ENCODE results near the gene IL25. TPM values are rescaled to one million over a fixed set of nuclear protein-coding genes. Genes with fewer than 3 reads are reported as not detected.

Gene IL25
- total and polyA plus RNA-seq, 2 of the 13 experiments (the other 11 are each of a cell fraction or from before 2014, with no cell fraction given): not detected

DNA sequence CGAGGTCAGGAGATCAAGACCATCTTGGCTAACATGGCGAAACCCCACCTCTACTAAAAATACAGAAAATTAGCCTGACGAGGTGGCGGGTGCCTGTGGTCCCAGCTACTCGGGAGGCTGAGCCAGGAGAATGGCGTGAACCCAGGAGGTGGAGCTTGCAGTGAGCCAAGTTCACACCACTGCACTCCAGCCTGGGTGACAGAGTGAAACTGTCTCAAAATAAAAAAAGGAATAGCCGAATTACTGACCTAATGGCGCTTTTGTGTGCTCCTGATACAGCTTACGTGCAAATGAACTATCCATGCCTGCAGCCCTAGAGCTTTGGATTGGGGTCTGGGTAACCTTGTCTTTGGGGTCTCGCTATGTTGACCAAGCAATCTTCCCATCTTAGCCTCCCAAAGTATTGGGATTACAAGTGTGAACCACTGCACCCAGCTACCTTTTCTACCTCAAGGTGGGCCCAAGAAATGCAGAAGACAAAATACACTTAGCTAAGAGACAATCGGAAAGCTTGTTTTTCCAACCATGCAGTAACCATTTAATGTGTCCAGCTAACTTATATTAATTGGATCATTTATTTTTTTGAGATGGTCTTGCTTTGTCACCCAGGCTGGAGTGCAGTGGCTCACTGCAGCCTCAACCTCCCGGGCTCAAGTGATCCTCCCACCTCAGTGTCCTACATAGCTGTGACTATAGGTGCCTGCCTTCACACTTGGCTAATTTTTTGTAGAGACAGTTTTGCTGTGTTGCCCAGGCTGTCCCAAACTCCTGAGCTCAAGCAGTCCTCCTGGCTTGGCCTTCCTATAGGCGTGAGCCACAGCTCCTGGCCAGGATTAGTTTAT is 45.9 kb upstream of the IL25 start (continued):
- TF ChIP-seq, protein P1, sequence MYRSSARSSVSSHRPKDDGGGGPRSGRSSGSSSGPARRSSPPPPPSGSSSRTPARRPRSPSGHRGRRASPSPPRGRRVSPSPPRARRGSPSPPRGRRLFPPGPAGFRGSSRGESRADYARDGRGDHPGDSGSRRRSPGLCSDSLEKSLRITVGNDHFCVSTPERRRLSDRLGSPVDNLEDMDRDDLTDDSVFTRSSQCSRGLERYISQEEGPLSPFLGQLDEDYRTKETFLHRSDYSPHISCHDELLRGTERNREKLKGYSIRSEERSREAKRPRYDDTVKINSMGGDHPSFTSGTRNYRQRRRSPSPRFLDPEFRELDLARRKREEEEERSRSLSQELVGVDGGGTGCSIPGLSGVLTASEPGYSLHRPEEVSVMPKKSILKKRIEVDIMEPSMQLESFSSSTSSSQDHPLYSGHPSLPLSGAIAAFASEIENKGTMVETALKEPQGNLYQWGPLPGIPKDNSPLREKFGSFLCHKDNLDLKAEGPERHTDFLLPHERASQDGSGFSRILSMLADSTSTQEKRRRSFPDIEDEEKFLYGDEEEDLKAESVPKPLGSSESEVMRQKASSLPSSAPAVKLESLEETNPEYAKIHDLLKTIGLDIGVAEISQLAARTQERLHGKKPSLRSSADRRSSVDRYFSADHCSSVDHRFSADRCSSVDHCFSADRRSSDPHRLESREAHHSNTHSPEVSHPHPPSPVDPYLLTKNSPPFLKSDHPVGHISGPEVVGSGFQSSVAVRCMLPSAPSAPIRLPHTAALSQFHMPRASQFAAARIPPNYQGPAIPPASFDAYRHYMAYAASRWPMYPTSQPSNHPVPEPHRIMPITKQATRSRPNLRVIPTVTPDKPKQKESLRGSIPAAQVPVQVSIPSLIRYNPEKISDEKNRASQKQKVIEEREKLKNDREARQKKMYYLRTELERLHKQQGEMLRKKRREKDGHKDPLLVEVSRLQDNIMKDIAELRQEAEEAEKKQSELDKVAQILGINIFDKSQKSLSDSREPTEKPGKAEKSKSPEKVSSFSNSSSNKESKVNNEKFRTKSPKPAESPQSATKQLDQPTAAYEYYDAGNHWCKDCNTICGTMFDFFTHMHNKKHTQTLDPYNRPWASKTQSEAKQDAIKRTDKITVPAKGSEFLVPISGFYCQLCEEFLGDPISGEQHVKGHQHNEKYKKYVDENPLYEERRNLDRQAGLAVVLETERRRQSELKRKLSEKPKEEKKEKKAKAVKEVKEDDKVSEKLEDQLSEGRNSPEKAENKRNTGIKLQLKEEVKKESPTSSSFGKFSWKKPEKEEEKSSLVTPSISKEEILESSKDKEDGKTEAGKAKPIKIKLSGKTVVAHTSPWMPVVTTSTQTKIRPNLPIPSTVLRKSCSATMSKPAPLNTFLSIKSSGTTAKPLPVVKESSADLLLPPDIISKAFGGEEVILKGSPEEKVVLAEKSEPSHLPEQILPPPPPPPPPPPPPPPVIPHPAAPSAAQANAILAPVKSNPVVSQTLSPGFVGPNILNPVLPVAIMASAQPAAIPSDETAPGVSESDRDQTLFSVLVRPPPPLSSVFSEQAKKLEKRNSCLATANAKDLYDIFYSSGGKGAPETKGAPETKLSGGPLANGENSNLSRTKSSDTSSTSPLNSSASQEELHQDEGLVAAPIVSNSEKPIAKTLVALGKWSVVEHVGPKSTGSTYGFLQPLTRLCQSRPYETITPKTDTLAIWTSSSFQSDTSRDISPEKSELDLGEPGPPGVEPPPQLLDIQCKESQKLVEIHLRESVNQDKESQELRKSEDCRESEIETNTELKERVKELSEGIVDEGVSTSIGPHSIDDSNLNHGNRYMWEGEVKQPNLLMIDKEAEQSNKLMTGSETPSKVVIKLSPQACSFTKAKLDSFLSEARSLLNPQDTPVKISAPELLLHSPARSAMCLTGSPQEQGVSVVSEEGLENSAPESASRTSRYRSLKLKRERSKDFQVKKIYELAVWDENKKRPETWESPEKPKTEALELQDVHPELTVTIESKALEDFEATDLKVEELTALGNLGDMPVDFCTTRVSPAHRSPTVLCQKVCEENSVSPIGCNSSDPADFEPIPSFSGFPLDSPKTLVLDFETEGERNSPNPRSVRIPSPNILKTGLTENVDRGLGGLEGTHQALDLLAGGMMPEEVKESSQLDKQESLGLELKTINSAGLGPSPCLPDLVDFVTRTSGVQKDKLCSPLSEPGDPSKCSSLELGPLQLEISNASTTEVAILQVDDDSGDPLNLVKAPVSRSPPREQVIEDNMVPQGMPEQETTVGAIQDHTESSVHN (CRISPR knock-in tag; IDR thresholded peaks at IDR 0.05): peak; percentile 75; the same call in 1 of the 2 replicates
- TF ChIP-seq NR1H2 (CRISPR knock-in tag; IDR thresholded peaks at IDR 0.05; ENCODE audit: borderline replicate concordance, low read depth) (no peak), NR2F6 (IDR thresholded peaks at IDR 0.05) (no peak), NR2F6 (CRISPR knock-in tag; IDR thresholded peaks at IDR 0.05) (peak; percentile 15; the same call in 1 of the 2 replicates), ZNF552 (CRISPR knock-in tag; IDR thresholded peaks at IDR 0.05; ENCODE audit: borderline replicate concordance) (no peak), ZMYM3 (CRISPR knock-in tag; IDR thresholded peaks at IDR 0.05) (0 out of 2 replicates have a peak, but pooled peaks have one; percentile 32), ZNF782 (CRISPR knock-in tag; IDR thresholded peaks at IDR 0.05; ENCODE audit: borderline replicate concordance) (0 out of 2 replicates have a peak, but pooled peaks have one; percentile 29), ZBTB7A (CRISPR knock-in tag; IDR thresholded peaks at IDR 0.05) (0 out of 2 replicates have a peak, but pooled peaks have one; percentile 45)
- TF ChIP-seq, protein P2, sequence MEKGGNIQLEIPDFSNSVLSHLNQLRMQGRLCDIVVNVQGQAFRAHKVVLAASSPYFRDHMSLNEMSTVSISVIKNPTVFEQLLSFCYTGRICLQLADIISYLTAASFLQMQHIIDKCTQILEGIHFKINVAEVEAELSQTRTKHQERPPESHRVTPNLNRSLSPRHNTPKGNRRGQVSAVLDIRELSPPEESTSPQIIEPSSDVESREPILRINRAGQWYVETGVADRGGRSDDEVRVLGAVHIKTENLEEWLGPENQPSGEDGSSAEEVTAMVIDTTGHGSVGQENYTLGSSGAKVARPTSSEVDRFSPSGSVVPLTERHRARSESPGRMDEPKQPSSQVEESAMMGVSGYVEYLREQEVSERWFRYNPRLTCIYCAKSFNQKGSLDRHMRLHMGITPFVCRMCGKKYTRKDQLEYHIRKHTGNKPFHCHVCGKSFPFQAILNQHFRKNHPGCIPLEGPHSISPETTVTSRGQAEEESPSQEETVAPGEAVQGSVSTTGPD (CRISPR knock-in tag; IDR thresholded peaks at IDR 0.05): no peak
- TF ChIP-seq, protein P3, sequence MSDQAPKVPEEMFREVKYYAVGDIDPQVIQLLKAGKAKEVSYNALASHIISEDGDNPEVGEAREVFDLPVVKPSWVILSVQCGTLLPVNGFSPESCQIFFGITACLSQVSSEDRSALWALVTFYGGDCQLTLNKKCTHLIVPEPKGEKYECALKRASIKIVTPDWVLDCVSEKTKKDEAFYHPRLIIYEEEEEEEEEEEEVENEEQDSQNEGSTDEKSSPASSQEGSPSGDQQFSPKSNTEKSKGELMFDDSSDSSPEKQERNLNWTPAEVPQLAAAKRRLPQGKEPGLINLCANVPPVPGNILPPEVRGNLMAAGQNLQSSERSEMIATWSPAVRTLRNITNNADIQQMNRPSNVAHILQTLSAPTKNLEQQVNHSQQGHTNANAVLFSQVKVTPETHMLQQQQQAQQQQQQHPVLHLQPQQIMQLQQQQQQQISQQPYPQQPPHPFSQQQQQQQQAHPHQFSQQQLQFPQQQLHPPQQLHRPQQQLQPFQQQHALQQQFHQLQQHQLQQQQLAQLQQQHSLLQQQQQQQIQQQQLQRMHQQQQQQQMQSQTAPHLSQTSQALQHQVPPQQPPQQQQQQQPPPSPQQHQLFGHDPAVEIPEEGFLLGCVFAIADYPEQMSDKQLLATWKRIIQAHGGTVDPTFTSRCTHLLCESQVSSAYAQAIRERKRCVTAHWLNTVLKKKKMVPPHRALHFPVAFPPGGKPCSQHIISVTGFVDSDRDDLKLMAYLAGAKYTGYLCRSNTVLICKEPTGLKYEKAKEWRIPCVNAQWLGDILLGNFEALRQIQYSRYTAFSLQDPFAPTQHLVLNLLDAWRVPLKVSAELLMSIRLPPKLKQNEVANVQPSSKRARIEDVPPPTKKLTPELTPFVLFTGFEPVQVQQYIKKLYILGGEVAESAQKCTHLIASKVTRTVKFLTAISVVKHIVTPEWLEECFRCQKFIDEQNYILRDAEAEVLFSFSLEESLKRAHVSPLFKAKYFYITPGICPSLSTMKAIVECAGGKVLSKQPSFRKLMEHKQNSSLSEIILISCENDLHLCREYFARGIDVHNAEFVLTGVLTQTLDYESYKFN (CRISPR knock-in tag; conservative IDR thresholded peaks at IDR 0.05): no peak

All from HepG2 (cell line).